HG03060 (cell line): ENCODE data around the gene HLA-G.
"Not testable (repeated sequence)": the region's sequence is repeated elsewhere in the genome, so short reads cannot be mapped to it uniquely, and the experiment has no call there.

Experiments used
- ATAC-seq: cut with Tn5 transposase; IDR thresholded peaks from one replicate; pipeline ENCODE4 v1.9.1; 2021; ENCODE audit warnings: low read depth, moderate number of reproducible peaks; ENCODE audit not compliant: unreplicated experiment

HLA-G gene

GRCh38 chr6:29864037-29864810, 36.6 kb downstream of the HLA-G start:
- no peak for ATAC-seq

- ATAC-seq = no peak
Observed at GRCh38 chr6:29865631-29866030, 38.0 kb downstream of the HLA-G start.

GRCh38 chr6:29870104-29870503, 42.5 kb downstream of the HLA-G start:
- ATAC-seq = no peak

GRCh38 chr6:29872791-29873190, 45.2 kb downstream of the HLA-G start:
- ATAC-seq = no peak

GRCh38 chr6:29875257-29875656, 47.6 kb downstream of the HLA-G start:
- ATAC-seq = no peak

GRCh38 chr6:29875734-29876133, 48.1 kb downstream of the HLA-G start:
- not testable (repeated sequence) for ATAC-seq
